K562 (cell line): ENCODE results near the gene PSMD9. TPM values are rescaled to one million over a fixed set of nuclear protein-coding genes. Genes with fewer than 3 reads are reported as not detected.

Source experiments
- ATF7 ChIP-seq: fragments of 450-650 bp; IDR thresholded peaks from 2 replicates; pipeline ENCODE4 v1.7.1; 2014; ENCODE audit warnings: mild to moderate bottlenecking, moderate library complexity
- BRCA1 ChIP-seq, 2 experiments: fragments of 450-650 bp in 1 of 2; sonication (generic) in 1 of 2; formaldehyde crosslinking in 1 of 2; IDR thresholded peaks; 2 replicates each; pipeline versions ENCODE4 v1.5.0 to v1.6.1; 2017 to 2020; ENCODE audit warnings: mild to moderate bottlenecking in 1 of 2, missing genetic modification reagents in 1 of 2
- CEBPB ChIP-seq: fragments of 450-650 bp; IDR thresholded peaks from 2 replicates; pipeline ENCODE4 v1.6.1; 2016; ENCODE audit warnings: missing genetic modification characterization, missing compliant biosample characterization
- DMBX1 ChIP-seq: fragments of 250-450 bp; sonication (Bioruptor Pico); IDR thresholded peaks from 2 replicates; pipeline ENCODE4 v1.8.0; 2022; ENCODE audit warnings: inconsistent platforms, mild to moderate bottlenecking, moderate library complexity, borderline replicate concordance
- FOXJ3 ChIP-seq: sonication (generic); formaldehyde crosslinking; IDR thresholded peaks from 2 replicates; pipeline ENCODE4 v1.4.0; 2020; ENCODE audit warnings: mild to moderate bottlenecking, missing genetic modification reagents
- FOXM1 ChIP-seq, 2 experiments: fragments of 450-650 bp in 1 of 2; sonication (generic) in 1 of 2; formaldehyde crosslinking in 1 of 2; IDR thresholded peaks; 2 replicates each; pipeline versions ENCODE4 v1.6.1 to v1.9.0; 2017 to 2022; ENCODE audit warnings: low read depth in 2 of 2, mild to moderate bottlenecking in 2 of 2, missing genetic modification reagents in 1 of 2, moderate library complexity in 1 of 2
- GABPB2 ChIP-seq: fragments of 250-450 bp; sonication (Bioruptor Pico); conservative IDR thresholded peaks from 2 replicates; pipeline ENCODE4 v1.5.1; 2021; ENCODE audit warnings: mild to moderate bottlenecking
- HDAC2 ChIP-seq: fragments of 450-650 bp; IDR thresholded peaks from 2 replicates; pipeline ENCODE4 v1.6.1; 2016; ENCODE audit warnings: mild to moderate bottlenecking
- MNT ChIP-seq, 2 experiments: fragments of 450-650 bp; conservative IDR thresholded peaks; 2 replicates each; pipeline ENCODE4 v1.6.1; 2017; ENCODE audit warnings: mild to moderate bottlenecking in 2 of 2, moderate library complexity in 2 of 2
- NR2C2 ChIP-seq, 2 experiments: fragments of 200-800 bp in 1 of 2; sonication (Bioruptor generic) in 1 of 2; sonication (generic) in 1 of 2; formaldehyde crosslinking in 1 of 2; IDR thresholded peaks; 2 replicates each; pipeline versions ENCODE4 v1.6.1 to v1.8.0; 2016 to 2022; ENCODE audit warnings: mild to moderate bottlenecking in 1 of 2, missing compliant biosample characterization in 1 of 2, missing genetic modification characterization in 1 of 2, missing genetic modification reagents in 1 of 2
- NR2F6 ChIP-seq: fragments of 450-650 bp; formaldehyde crosslinking; IDR thresholded peaks from 2 replicates; pipeline ENCODE4 v1.4.0; 2020; ENCODE audit warnings: mild to moderate bottlenecking
- RAD51 ChIP-seq: fragments of 450-650 bp; IDR thresholded peaks from 2 replicates; pipeline ENCODE4 v1.7.1; 2016; ENCODE audit warnings: low read depth, mild to moderate bottlenecking, borderline replicate concordance
- RBM14 ChIP-seq: fragments of 200-400 bp; formaldehyde crosslinking; IDR thresholded peaks from 2 replicates; pipeline ENCODE4 v1.6.1; 2018; ENCODE audit warnings: low read depth, mild to moderate bottlenecking, low read length, moderate library complexity, borderline replicate concordance; ENCODE audit not compliant: insufficient read depth
- RBM17 ChIP-seq: fragments of 200-400 bp; formaldehyde crosslinking; IDR thresholded peaks from 2 replicates; pipeline ENCODE4 v1.6.1; 2017; ENCODE audit warnings: low read depth, mild to moderate bottlenecking, low read length, borderline replicate concordance
- RFX7 ChIP-seq: fragments of 250-450 bp; sonication (Bioruptor Pico); IDR thresholded peaks from 2 replicates; pipeline ENCODE4 v1.5.1; 2021; ENCODE audit warnings: mild to moderate bottlenecking
- SRSF3 ChIP-seq: fragments of 200-400 bp; formaldehyde crosslinking; IDR thresholded peaks from 2 replicates; pipeline ENCODE4 v1.6.1; 2016; ENCODE audit warnings: mild to moderate bottlenecking, low read length, moderate library complexity; ENCODE audit not compliant: insufficient read depth
- TCF7L2 ChIP-seq: fragments of 150-350 bp; IDR thresholded peaks from 2 replicates; pipeline ENCODE4 v1.6.1; 2016; ENCODE audit warnings: low read depth, mild to moderate bottlenecking, low read length, moderate library complexity
- ZNF12 ChIP-seq: sonication (generic); formaldehyde crosslinking; IDR thresholded peaks from 2 replicates; pipeline ENCODE4 v1.4.0; 2020; ENCODE audit warnings: mild to moderate bottlenecking, missing genetic modification reagents
- ZNF324 ChIP-seq: fragments of 250-450 bp; sonication (Bioruptor Pico); IDR thresholded peaks from 2 replicates; pipeline ENCODE4 v1.4.0; 2020; ENCODE audit warnings: mild to moderate bottlenecking
- ZNF347 ChIP-seq: fragments of 450-650 bp; formaldehyde crosslinking; IDR thresholded peaks from 2 replicates; pipeline ENCODE4 v1.4.0; 2020; ENCODE audit warnings: low read depth, mild to moderate bottlenecking, moderate library complexity
- ZNF561 ChIP-seq: fragments of 450-650 bp; formaldehyde crosslinking; conservative IDR thresholded peaks from 2 replicates; pipeline ENCODE4 v1.4.0; 2020; ENCODE audit warnings: mild to moderate bottlenecking, moderate library complexity
- ZNF57 ChIP-seq: fragments of 450-650 bp; formaldehyde crosslinking; IDR thresholded peaks from 2 replicates; pipeline ENCODE4 v1.4.0; 2020; ENCODE audit warnings: mild to moderate bottlenecking, moderate library complexity
- ZNF77 ChIP-seq: fragments of 250-450 bp; sonication (Bioruptor Pico); IDR thresholded peaks from 2 replicates; pipeline ENCODE4 v1.5.0; 2020
- polyA plus RNA-seq, 8 experiments: library from polyadenylated mRNA; depleted of rRNA in 4 of 8; stranded (reverse) in 5 of 8; unstranded in 3 of 8; fragments of >200 nt; fragmentation: Nextera tagmentation in 2 of 8; fragmentation: Illumina TruSeq in 1 of 8; extraction: Ambion mirVana in 2 of 8; extraction: Trizol in 1 of 8; gene quantifications; 2 replicates each; pipeline versions ENCODE4 v1.2.1 to v1.2.3, GENCODE V29; 2011 to 2014; ENCODE audit warnings: inconsistent platforms in 1 of 8, missing spikeins in 1 of 8
- total RNA-seq, 7 experiments: library from RNA; depleted of rRNA in 6 of 7; stranded (reverse); fragments of >200 nt in 6 of 7; fragmentation: Illumina TruSeq in 2 of 7; extraction: Trizol in 2 of 7; gene quantifications; 2 replicates each; pipeline versions ENCODE4 v1.2.1 to v1.2.3, GENCODE V29; 2011 to 2021; ENCODE audit warnings: low replicate concordance in 1 of 7
- TF ChIP-seq, protein P1 (sequence below): sonication (generic); formaldehyde crosslinking; IDR thresholded peaks from 2 replicates; pipeline ENCODE4 v1.8.0; 2022; ENCODE audit warnings: missing genetic modification reagents, mild to moderate bottlenecking, borderline replicate concordance
- TF ChIP-seq, protein P2 (sequence below): IDR thresholded peaks from 2 replicates; pipeline ENCODE4 v1.6.1; 2016; ENCODE audit warnings: missing genetic modification characterization, missing compliant biosample characterization

The PSMD9 gene
- total and polyA plus RNA-seq, 9 of the 15 experiments (the other 6 are each of a cell fraction or from before 2014, with no cell fraction given) = 12.2 to 143 (median 61.3) TPM

- no peak for TF ChIP-seq SRSF3
- peak; percentile 3; the same call in 1 of the 2 replicates for TF ChIP-seq DMBX1 (CRISPR knock-in tag)
- TF ChIP-seq BRCA1 (IDR thresholded peaks at IDR 0.05) = no peak
- TF ChIP-seq BRCA1 (CRISPR knock-in tag; IDR thresholded peaks at IDR 0.05) = no peak
- TF ChIP-seq ZNF12 (CRISPR knock-in tag) = no peak; the same call in 1 of the 2 replicates
- no peak for TF ChIP-seq ZNF77 (CRISPR knock-in tag)
- TF ChIP-seq FOXM1 (IDR thresholded peaks at IDR 0.05; ENCODE audit: low read depth) = no peak; the same call in 1 of the 2 replicates
- no peak; the same call in 1 of the 2 replicates for TF ChIP-seq FOXM1 (CRISPR knock-in tag; IDR thresholded peaks at IDR 0.05; ENCODE audit: low read depth)
- no peak for TF ChIP-seq ZNF324 (CRISPR knock-in tag)
- TF ChIP-seq ZNF347 (CRISPR knock-in tag) = no peak
- no peak for TF ChIP-seq NR2F6 (CRISPR knock-in tag)
- TF ChIP-seq FOXJ3 = no peak
- TF ChIP-seq, protein P1, sequence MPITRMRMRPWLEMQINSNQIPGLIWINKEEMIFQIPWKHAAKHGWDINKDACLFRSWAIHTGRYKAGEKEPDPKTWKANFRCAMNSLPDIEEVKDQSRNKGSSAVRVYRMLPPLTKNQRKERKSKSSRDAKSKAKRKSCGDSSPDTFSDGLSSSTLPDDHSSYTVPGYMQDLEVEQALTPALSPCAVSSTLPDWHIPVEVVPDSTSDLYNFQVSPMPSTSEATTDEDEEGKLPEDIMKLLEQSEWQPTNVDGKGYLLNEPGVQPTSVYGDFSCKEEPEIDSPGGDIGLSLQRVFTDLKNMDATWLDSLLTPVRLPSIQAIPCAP (CRISPR knock-in tag) = no peak
- peak; percentile 96 for TF ChIP-seq ATF7
- TF ChIP-seq NR2C2 (CRISPR knock-in tag; IDR thresholded peaks at IDR 0.05) = peak; percentile 99
- peak; percentile 100 for TF ChIP-seq NR2C2 (tag; IDR thresholded peaks at IDR 0.05)
- no peak for TF ChIP-seq RBM14
- TF ChIP-seq, protein P2, sequence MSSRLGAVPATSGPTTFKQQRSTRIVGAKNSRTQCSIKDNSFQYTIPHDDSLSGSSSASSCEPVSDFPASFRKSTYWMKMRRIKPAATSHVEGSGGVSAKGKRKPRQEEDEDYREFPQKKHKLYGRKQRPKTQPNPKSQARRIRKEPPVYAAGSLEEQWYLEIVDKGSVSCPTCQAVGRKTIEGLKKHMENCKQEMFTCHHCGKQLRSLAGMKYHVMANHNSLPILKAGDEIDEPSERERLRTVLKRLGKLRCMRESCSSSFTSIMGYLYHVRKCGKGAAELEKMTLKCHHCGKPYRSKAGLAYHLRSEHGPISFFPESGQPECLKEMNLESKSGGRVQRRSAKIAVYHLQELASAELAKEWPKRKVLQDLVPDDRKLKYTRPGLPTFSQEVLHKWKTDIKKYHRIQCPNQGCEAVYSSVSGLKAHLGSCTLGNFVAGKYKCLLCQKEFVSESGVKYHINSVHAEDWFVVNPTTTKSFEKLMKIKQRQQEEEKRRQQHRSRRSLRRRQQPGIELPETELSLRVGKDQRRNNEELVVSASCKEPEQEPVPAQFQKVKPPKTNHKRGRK (tag) = no peak
- TF ChIP-seq TCF7L2 = no peak
- no peak for TF ChIP-seq ZNF561 (CRISPR knock-in tag)
- TF ChIP-seq RFX7 = no peak
- no peak for TF ChIP-seq RBM17
- peak; percentile 94 for TF ChIP-seq HDAC2
- TF ChIP-seq CEBPB = peak; percentile 41
- peak; percentile 86 for TF ChIP-seq RAD51
- peak; percentile 99 to 100 for TF ChIP-seq MNT (conservative IDR thresholded peaks at IDR 0.05)
- no peak for TF ChIP-seq GABPB2 (CRISPR knock-in tag)
- no peak for TF ChIP-seq ZNF57 (CRISPR knock-in tag)
These were observed at the start of gene PSMD9 (continued) for GRCh38 chr12:121888478-121889273.
